Right renal cortex interstitium (tissue), 3 donors: ENCODE results near the gene CNTN6. TPM values are rescaled to one million over a fixed set of nuclear protein-coding genes. Genes with fewer than 3 reads are reported as not detected.
A peak's percentile ranks its signal among the peaks of the same experiment; 100 is the strongest.

ENCODE experiments used
- DNase-seq, 3 donors: peaks; one replicate each; pipeline ENCODE4 v3.0.0-alpha.2; 2013; ENCODE audit warnings: low read depth in 3 of 3, low spot score in 2 of 3
- polyA plus RNA-seq, 3 donors: library from polyadenylated mRNA; unstranded; fragments of 120-200 nt; gene quantifications; one replicate each; pipeline ENCODE4 v1.2.1, GENCODE V29; 2013; ENCODE audit not compliant: insufficient read length in 3 of 3

Gene CNTN6
- polyA plus RNA-seq, 3 donors, result 2.0 to 2.8 (median 2.1) TPM

- no peak for DNase-seq
These were observed 78.5 kb downstream of the CNTN6 start for GRCh38 chr3:1171320-1171719.

- DNase-seq, result no peak
These were observed 79.8 kb downstream of the CNTN6 start for GRCh38 chr3:1172644-1173043.

GRCh38 chr3:1179146-1179545, 86.3 kb downstream of the CNTN6 start:
- DNase-seq, result no peak

- DNase-seq, result no peak
These were observed 90.7 kb downstream of the CNTN6 start for GRCh38 chr3:1183320-1184048.

GRCh38 chr3:1190569-1190968, 97.7 kb downstream of the CNTN6 start:
- DNase-seq, result no peak

GRCh38 chr3:1191026-1191425, 98.2 kb downstream of the CNTN6 start:
- no peak for DNase-seq

- DNase-seq, result no peak
These were observed 103.1 kb downstream of the CNTN6 start for GRCh38 chr3:1195947-1196346.

- DNase-seq, result no peak
These were observed 104.2 kb downstream of the CNTN6 start for GRCh38 chr3:1197051-1197450.

- DNase-seq, result no peak
These were observed 107.5 kb downstream of the CNTN6 start for GRCh38 chr3:1200371-1200770.

GRCh38 chr3:1207904-1208303, 115.1 kb downstream of the CNTN6 start:
- no peak for DNase-seq

- DNase-seq, result no peak
These were observed 122.1 kb downstream of the CNTN6 start for GRCh38 chr3:1214933-1215332.

GRCh38 chr3:1216856-1217255, 124.0 kb downstream of the CNTN6 start:
- DNase-seq, result no peak

- no peak for DNase-seq
These were observed 134.3 kb downstream of the CNTN6 start for GRCh38 chr3:1227111-1227510.

GRCh38 chr3:1228289-1228688, 135.5 kb downstream of the CNTN6 start:
- DNase-seq, result peak in 2 of 3 donors; percentile 18 to 20

GRCh38 chr3:1230920-1231319, 138.1 kb downstream of the CNTN6 start:
- no peak for DNase-seq

- no peak for DNase-seq
These were observed 139.5 kb downstream of the CNTN6 start for GRCh38 chr3:1232276-1232675.

- no peak for DNase-seq
These were observed 142.8 kb downstream of the CNTN6 start for GRCh38 chr3:1235526-1236120.

GRCh38 chr3:1251282-1252060, 158.6 kb downstream of the CNTN6 start:
- no peak for DNase-seq

GRCh38 chr3:1252061-1252430, 159.2 kb downstream of the CNTN6 start:
- no peak for DNase-seq

- DNase-seq, result no peak
These were observed 169.4 kb downstream of the CNTN6 start for GRCh38 chr3:1262246-1262645.

- no peak for DNase-seq
These were observed 170.3 kb downstream of the CNTN6 start for GRCh38 chr3:1263121-1263520.

GRCh38 chr3:1269808-1270207, 177.0 kb downstream of the CNTN6 start:
- DNase-seq, result no peak
